Body of pancreas (tissue), 4 donors: ENCODE data around the gene POFUT2. TPM values are rescaled to one million over a fixed set of nuclear protein-coding genes. Genes with fewer than 3 reads are reported as not detected.

Source experiments
- ATAC-seq: fragments of 150-250 bp; one replicate; pipeline ENCODE4 v1.9.1; 2016
- DNase-seq, 4 donors: peaks; one replicate each; pipeline ENCODE4 v3.0.0-alpha.2; 2019
- H3K27ac ChIP-seq, 4 donors: fragments of 200-600 bp; sonication (generic); 1 replicate in 3 of 4; 2 replicates in 1 of 4; pipeline versions ENCODE4 v1.5.1 to v1.6.1; 2016 to 2019; ENCODE audit warnings: mild to moderate bottlenecking in 1 of 4, mixed read lengths in 1 of 4, moderate library complexity in 1 of 4
- H3K27me3 ChIP-seq, 2 donors: fragments of 200-600 bp; sonication (generic); one replicate each; pipeline ENCODE4 v1.6.0; 2016; ENCODE audit warnings: mild to moderate bottlenecking in 1 of 2
- H3K36me3 ChIP-seq, 2 donors: fragments of 200-600 bp; sonication (generic); replicated peaks in 1 of 2; 2 replicates each; pipeline ENCODE4 v1.5.1; 2016; ENCODE audit warnings: low read depth in 2 of 2; ENCODE audit not compliant: insufficient read depth in 1 of 2
- H3K4me1 ChIP-seq: fragments of 200-600 bp; sonication (generic); one replicate; pipeline ENCODE4 v1.6.0; 2016
- H3K4me3 ChIP-seq, 2 donors: fragments of 200-600 bp; sonication (generic); 1 replicate in 1 of 2; 2 replicates in 1 of 2; pipeline ENCODE4 v1.5.1; 2016 to 2019
- H3K9me3 ChIP-seq, 3 donors: fragments of 200-600 bp; sonication (generic); 1 replicate in 2 of 3; 2 replicates in 1 of 3; pipeline ENCODE4 v1.5.1; 2016
- POLR2A ChIP-seq, 3 donors: fragments of 450-650 bp; IDR thresholded peaks; one replicate each; pipeline ENCODE4 v1.6.1; 2016; ENCODE audit warnings: antibody characterized with exemption in 3 of 3, mild to moderate bottlenecking in 2 of 3
- whole genome bisulfite sequencing, 2 donors: methylation state at CpG; one replicate each; pipeline ENCODE4 v1.1.5; 2017; 5-methylcytosine and 5-hydroxymethylcytosine counted together
- intact Hi-C: fragments of 100-400 bp; cut with DNase I; formaldehyde crosslinking; loops from one replicate; pipeline ENCODE4 v1.15.1; 2023
- total RNA-seq, 2 donors: library from RNA; depleted of rRNA; stranded (reverse); fragments of >200 nt; gene quantifications; one replicate each; pipeline ENCODE4 v1.1.0, GENCODE V29; 2016
- TF ChIP-seq, protein P1 (sequence below), 7 experiments: fragments of 450-650 bp in 4 of 7; fragments of 200-600 bp in 3 of 7; sonication (generic) in 3 of 7; IDR thresholded peaks; one replicate each; pipeline ENCODE4 v1.5.1; 2016 to 2019; ENCODE audit warnings: antibody characterized with exemption in 7 of 7

The POFUT2 gene
- total RNA-seq, 2 donors from 2014 or later, result 16.3 to 46.1 TPM

DNA sequence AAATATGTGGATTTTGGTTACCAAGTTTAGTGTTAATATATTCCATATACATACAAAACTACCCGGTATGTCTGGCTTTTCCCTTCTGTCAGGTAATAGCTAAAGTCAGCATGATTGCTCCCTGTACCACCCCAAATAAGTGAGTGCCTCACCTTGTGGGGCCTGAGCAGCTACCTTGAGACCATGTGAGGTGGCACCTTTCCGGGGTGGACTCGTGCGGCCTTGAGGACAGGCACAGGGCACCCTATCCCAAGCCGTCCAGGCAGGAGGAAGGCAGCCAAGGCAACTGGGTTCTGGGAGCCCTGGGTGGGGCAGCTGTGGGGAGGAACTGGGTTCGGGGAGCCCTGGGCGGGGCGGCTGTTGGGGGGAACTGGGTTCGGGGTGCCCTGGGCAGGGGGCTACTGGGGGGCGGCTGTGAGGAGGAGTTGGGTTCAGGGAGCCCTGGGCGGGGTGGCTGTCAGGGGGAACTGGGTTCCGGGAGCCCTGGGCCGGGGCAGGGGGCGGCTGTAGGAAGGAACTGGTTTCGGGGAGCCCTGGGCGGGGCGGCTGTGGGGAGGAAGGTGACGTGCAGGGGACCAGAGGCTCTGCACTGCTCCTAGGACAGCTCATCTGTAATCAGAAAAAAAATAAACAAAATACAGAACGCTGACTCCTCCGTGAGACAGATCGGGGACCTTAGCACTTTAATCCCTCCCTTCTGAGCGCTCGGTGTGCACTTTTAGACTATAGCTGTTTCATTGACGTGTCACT lies 63.3 kb downstream of the POFUT2 start:
- Histone ChIP-seq H3K4me3 (no peak overlapping the region), H3K36me3 (no peaks in the 10 kb centered on the region), H3K27ac (no peak overlapping the region), H3K27me3 (no peaks in the 10 kb centered on the region), H3K4me1 (no peaks in the 10 kb centered on the region), H3K9me3 (no peaks in the 10 kb centered on the region)
- TF ChIP-seq, protein P1, sequence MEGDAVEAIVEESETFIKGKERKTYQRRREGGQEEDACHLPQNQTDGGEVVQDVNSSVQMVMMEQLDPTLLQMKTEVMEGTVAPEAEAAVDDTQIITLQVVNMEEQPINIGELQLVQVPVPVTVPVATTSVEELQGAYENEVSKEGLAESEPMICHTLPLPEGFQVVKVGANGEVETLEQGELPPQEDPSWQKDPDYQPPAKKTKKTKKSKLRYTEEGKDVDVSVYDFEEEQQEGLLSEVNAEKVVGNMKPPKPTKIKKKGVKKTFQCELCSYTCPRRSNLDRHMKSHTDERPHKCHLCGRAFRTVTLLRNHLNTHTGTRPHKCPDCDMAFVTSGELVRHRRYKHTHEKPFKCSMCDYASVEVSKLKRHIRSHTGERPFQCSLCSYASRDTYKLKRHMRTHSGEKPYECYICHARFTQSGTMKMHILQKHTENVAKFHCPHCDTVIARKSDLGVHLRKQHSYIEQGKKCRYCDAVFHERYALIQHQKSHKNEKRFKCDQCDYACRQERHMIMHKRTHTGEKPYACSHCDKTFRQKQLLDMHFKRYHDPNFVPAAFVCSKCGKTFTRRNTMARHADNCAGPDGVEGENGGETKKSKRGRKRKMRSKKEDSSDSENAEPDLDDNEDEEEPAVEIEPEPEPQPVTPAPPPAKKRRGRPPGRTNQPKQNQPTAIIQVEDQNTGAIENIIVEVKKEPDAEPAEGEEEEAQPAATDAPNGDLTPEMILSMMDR (IDR thresholded peaks at IDR 0.05), result no peak
- TF ChIP-seq POLR2A (IDR thresholded peaks at IDR 0.05), result no peak
- peak; percentile 35 for ATAC-seq
- DNase-seq, result no peak
- 83 to 84% methylated on average over 23 to 24 of the region's 24 CpGs for WGBS, 2 donors
- intact Hi-C loops, result no loop called here

DNA sequence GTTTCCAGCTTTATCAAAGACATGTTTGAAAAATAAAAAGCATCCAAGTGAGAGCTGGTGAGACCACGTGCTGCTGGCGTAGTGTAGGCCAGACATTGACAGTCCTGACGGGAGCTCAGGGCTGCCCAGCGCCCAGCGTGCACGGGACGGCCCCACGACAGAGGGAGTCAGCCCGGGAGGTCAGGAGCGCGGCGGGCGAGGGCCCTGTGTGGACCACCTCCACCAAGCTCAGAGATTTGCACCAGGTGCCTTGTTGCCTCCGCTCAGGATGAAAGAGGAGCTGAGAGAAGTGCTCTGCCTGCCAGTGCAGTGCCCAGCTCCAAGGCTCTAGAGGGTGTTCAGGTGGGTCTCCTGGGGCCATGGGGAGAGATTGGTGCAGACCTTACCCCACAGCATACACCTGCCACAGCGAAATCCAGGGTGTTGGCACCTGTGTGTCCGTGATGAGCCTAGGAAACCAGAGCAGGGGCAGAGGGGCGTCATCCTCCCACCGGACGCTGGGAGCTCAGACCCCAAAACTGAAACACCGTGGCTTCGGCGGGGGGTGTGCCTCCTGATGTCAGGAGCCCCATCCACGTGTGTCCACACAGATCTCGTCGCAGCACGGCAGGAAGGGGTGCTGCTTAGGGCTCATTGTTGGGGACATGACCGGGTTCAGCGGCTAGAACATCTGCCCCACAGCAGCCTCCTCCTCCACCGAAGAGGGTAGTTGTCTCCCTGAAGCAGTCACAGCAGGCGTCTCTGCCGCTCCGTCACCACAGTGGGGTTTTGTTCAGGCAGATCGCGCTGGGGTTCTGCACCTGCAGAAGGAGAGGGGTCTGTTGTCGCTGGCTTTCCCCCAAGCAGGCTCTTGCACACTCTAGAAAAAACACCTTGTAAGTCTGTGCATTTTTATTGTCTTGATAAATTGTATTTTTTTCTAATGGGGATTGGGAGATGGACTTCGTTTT lies 64.2 kb downstream of the POFUT2 start:
- no peak for ATAC-seq
- Histone ChIP-seq H3K27me3 (no peaks in the 10 kb centered on the region), H3K27ac (no peak overlapping the region), H3K9me3 (no peaks in the 10 kb centered on the region), H3K4me1 (no peaks in the 10 kb centered on the region), H3K4me3 (no peak overlapping the region), H3K36me3 (no peaks in the 10 kb centered on the region)
- WGBS, 2 donors, result 86 to 91% methylated on average over 28 to 31 of the region's 36 CpGs
- no peak for DNase-seq
- intact Hi-C loops, result no loop called here
- TF ChIP-seq POLR2A (IDR thresholded peaks at IDR 0.05), result no peak
- TF ChIP-seq, protein P1 (IDR thresholded peaks at IDR 0.05), result no peak

DNA sequence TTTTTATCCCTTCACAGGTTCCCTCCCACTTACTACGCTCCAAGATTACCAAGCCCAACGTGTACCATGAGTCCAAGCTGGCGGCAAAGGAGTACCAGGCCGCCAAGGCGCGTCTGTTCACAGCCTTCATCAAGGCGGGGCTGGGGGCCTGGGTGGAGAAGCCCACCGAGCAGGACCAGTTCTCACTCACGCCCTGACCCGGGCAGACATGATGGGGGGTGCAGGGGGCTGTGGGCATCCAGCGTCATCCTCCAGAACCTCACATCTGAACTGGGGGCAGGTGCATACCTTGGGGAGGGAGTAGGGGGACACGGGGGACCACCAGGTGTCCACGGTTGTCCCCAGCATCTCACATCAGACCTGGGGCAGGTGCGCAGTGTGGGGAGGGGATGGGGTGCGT lies 65.7 kb downstream of the POFUT2 start:
- WGBS, 2 donors, result 86 to 96% methylated on average over 10 to 15 of the region's 15 CpGs
- TF ChIP-seq, protein P1 (IDR thresholded peaks at IDR 0.05), result no peak
- no peak for TF ChIP-seq POLR2A (IDR thresholded peaks at IDR 0.05)
- H3K36me3 ChIP-seq, result no peaks in the 10 kb centered on the region
- ATAC-seq, result no peak
- no peaks in the 10 kb centered on the region for H3K27me3 ChIP-seq
- H3K9me3 ChIP-seq, result no peaks in the 10 kb centered on the region
- no peaks in the 10 kb centered on the region for H3K4me1 ChIP-seq
- no peak for DNase-seq
- H3K27ac ChIP-seq, result no peak overlapping the region
- intact Hi-C loops, result no loop called here
- no peak overlapping the region for H3K4me3 ChIP-seq

DNA sequence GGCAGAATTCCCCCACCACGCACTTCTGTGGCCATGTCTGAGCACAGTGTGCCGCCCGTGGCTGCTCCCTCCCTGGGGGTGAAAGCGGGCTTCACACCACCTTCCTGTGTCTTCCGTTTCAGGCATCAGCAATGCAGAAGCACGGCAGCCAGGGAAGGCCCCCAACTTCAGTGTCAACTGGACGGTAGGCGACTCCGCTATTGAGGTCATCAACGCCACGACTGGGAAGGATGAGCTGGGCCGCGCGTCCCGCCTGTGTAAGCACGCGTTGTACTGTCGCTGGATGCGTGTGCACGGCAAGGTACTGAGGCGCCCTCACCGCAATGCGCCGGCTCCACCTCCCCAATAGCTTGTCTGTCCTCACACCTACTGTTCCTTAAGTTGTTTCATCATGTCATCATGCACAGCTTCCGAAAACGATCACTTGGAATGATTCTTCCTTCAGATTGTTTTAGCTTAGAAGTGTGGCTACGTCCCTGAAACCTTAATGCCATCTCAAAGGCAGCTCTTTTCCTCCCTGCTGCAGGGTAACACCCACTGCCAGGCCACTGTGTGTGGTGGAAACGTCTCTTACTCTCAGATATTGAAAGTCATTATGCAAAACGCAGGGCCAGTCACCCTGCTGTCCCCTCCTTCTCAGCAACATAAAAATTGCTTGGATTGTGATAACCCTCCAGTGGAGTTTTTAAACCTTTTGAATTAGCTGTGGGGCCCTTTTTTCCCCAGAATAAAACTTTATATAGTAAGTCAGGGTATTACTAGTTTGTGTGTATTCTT lies 66.8 kb downstream of the POFUT2 start:
- DNase-seq (no peak), ATAC-seq (no peak)
- WGBS, 2 donors, result 91 to 94% methylated on average over 29 of the region's 29 CpGs
- Histone ChIP-seq H3K4me3 (no peak overlapping the region), H3K27me3 (no peaks in the 10 kb centered on the region), H3K27ac (no peak overlapping the region), H3K36me3 (no peaks in the 10 kb centered on the region), H3K4me1 (no peaks in the 10 kb centered on the region), H3K9me3 (no peaks in the 10 kb centered on the region)
- intact Hi-C loops, result no loop called here
- TF ChIP-seq POLR2A (IDR thresholded peaks at IDR 0.05), result no peak
- TF ChIP-seq, protein P1 (IDR thresholded peaks at IDR 0.05), result no peak
